ENCODE measurements around the gene KIAA0319L. TPM values are rescaled to one million over a fixed set of nuclear protein-coding genes. Genes with fewer than 3 reads are reported as not detected.
"Not testable (repeated sequence)": the region's sequence is repeated elsewhere in the genome, so short reads cannot be mapped to it uniquely, and the experiment has no call there.

The KIAA0319L gene
- total RNA-seq, 1 experiment from 2014 or later, result 48.9 TPM

- DNase-seq (ENCODE audit: low read depth), result no peak
These were observed 67.0 kb downstream of the KIAA0319L start for GRCh38 chr1:35490250-35490649.

- DNase-seq (ENCODE audit: low read depth), result no peak
These were observed 68.9 kb downstream of the KIAA0319L start for GRCh38 chr1:35488336-35488735.

- no peak for DNase-seq (ENCODE audit: low read depth)
These were observed 70.3 kb downstream of the KIAA0319L start for GRCh38 chr1:35486858-35487408.

GRCh38 chr1:35481229-35481628 lies 76.0 kb downstream of the KIAA0319L start:
- no peak for DNase-seq (ENCODE audit: low read depth)

GRCh38 chr1:35477870-35478269 lies 79.3 kb downstream of the KIAA0319L start:
- DNase-seq (ENCODE audit: low read depth), result no peak

GRCh38 chr1:35475856-35476674 lies 81.1 kb downstream of the KIAA0319L start:
- peak; percentile 14 for DNase-seq (ENCODE audit: low read depth)

- no peak for DNase-seq (ENCODE audit: low read depth)
These were observed 81.8 kb downstream of the KIAA0319L start for GRCh38 chr1:35475356-35475755.

- not testable (repeated sequence) for DNase-seq (ENCODE audit: low read depth)
These were observed 84.0 kb downstream of the KIAA0319L start for GRCh38 chr1:35473216-35473615.

- no peak for DNase-seq (ENCODE audit: low read depth)
These were observed 86.1 kb downstream of the KIAA0319L start for GRCh38 chr1:35470977-35471613.

- no peak for DNase-seq (ENCODE audit: low read depth)
These were observed 91.1 kb downstream of the KIAA0319L start for GRCh38 chr1:35466120-35466519.

- not testable (repeated sequence) for DNase-seq (ENCODE audit: low read depth)
These were observed 93.5 kb downstream of the KIAA0319L start for GRCh38 chr1:35463749-35464148.

GRCh38 chr1:35463232-35463631 lies 94.0 kb downstream of the KIAA0319L start:
- no peak for DNase-seq (ENCODE audit: low read depth)

GRCh38 chr1:35461966-35462651 lies 95.1 kb downstream of the KIAA0319L start:
- no peak for DNase-seq (ENCODE audit: low read depth)

GRCh38 chr1:35460796-35461195 lies 96.4 kb downstream of the KIAA0319L start:
- no peak for DNase-seq (ENCODE audit: low read depth)

- DNase-seq (ENCODE audit: low read depth), result peak; percentile 79
These were observed 102.6 kb downstream of the KIAA0319L start for GRCh38 chr1:35454616-35455015.

- no peak for DNase-seq (ENCODE audit: low read depth)
These were observed 103.0 kb downstream of the KIAA0319L start for GRCh38 chr1:35454176-35454575.

GRCh38 chr1:35453031-35453430 lies 104.2 kb downstream of the KIAA0319L start:
- DNase-seq (ENCODE audit: low read depth), result no peak

GRCh38 chr1:35452106-35452774 lies 105.0 kb downstream of the KIAA0319L start:
- no peak for DNase-seq (ENCODE audit: low read depth)

GRCh38 chr1:35451125-35451528 lies 106.1 kb downstream of the KIAA0319L start:
- DNase-seq (ENCODE audit: low read depth), result peak; percentile 75

- peak; percentile 98 for DNase-seq (ENCODE audit: low read depth)
These were observed 107.7 kb downstream of the KIAA0319L start for GRCh38 chr1:35449334-35450008.

GRCh38 chr1:35448344-35448801 lies 108.8 kb downstream of the KIAA0319L start:
- peak; percentile 95 for DNase-seq (ENCODE audit: low read depth)
